ENCODE data around the gene INO80C.

INO80C gene, protein sequence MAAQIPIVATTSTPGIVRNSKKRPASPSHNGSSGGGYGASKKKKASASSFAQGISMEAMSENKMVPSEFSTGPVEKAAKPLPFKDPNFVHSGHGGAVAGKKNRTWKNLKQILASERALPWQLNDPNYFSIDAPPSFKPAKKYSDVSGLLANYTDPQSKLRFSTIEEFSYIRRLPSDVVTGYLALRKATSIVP

DNA sequence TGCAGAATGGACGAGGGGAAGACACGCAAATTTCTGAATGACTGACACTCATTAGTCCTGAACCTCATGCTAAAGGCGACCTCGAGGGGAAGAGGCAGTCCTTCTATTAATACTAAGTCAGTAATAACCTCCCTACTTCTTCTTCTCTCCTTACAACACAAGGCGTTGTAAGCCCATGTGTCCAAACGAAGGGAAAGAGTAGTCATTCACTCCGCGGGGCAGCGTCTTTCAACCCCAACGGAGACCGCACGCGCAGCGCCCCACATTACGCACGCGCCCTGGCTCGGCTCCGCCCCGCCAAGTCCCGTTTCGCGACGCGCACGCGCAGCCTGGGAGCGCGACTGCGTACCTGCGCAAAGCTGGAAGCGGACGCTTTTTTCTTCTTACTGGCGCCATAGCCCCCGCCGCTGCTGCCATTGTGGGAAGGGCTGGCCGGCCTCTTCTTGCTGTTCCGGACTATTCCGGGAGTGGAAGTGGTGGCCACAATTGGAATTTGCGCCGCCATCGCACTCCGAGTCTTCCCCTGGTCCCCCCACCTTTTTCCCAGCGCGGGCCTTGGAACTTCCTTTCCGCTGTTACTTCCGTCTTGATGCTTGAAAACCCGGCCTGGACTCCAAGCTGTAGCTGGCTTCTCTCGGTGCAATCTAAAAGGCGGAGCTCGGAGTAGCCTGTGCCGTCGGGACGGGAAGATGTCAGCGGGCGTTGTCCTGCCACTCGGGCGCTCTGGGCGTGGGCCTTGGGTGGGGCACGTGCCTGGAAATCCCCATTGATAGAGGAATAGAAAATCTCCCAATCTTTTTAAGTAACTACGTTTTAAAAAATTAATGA is at the start of gene INO80C:
INO80C (minus strand) TSS at position 591 of the 828 bp plus-strand sequence; CDS start at position 505, 86 bp downstream.
- peak; percentile 96 for DNase-seq

DNA sequence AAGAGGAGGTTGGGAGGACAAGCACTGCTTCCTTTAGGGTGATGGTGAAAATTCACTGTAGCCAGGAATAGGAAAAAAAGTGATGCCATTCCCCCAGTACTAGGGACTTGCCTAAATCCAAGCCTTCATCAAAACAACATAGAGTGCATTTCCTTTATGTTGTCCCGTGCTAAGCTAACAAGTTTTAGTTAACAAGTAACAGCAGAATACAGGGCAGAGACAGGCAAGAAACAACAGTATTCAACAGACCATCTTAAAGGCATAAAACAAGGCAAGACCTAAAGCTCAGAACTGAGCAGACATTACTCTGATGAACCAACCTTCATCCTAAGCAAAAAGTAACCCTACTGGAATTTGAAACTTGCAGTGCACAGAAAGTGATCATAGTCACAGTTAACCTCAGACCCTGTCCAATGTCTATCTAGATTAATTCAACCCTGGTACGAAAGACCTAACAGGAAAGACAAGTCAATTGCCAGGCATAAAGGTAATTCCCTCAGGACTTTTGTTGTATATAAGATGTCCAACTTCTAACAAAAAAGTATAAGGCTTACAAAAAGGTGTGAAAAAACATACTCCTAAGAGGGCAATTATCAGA is 49.3 kb upstream of the INO80C start:
- no peak for DNase-seq

DNA sequence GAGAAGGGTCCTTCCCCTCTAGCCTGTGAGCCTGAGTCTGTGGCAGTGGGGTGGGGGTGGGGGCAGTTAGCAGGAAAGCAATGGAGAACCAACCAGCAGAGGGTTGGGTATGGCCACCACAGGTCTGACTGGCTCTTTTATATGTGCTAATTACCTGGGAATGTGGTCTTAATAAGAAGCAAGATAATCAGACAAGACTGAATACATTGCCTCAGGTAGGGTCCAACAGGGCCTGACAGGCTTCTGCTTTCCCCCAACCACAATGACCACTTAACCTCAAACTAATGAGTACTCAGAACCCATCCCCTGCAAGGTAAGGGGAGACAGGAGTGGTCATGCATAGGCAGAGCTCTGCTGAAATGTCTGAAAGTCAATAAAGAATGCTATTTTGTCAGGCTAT is 44.6 kb upstream of the INO80C start:
- no peak for DNase-seq

DNA sequence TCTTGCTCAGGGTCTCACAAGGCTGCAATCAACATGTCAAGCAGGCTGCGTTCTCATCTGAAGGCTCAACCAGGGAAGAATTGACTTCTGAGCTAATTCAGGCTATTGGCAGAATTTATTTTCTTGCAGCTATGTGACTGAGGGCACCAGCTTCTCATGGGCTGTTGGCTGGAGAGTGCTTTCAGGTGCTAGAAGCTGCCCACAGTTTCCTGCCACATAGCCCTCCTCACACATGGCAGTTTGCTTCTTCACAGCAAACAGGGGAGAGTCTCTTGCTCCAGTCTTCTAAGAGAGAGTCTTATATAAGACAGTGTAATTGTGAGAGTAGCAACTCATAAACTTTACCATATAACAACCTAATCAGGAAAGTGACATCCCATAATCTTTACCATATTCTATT is 37.5 kb upstream of the INO80C start:
- no peak for DNase-seq

DNA sequence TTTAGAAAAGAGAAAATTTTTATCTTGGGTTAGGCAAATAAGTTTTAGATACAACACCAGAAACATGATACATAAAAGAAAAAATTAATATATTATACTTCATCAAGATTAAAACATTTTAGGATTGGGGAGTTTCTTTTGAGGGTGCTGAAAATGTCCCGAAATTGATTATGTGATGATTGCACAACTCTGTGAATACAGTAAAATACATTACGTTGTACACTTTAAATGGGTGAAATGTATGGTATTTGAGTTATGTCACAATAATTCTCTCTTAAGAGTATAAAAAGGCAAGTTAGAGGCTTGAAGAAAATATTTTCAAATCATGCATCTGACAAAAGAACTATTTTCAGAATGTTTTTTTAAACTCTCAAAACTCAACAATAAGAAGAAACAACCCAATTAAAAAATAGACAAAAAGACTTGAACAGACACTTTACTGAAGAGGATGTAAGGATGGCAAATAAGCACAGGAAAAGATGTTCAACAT is 36.2 kb upstream of the INO80C start:
- no peak for DNase-seq

DNA sequence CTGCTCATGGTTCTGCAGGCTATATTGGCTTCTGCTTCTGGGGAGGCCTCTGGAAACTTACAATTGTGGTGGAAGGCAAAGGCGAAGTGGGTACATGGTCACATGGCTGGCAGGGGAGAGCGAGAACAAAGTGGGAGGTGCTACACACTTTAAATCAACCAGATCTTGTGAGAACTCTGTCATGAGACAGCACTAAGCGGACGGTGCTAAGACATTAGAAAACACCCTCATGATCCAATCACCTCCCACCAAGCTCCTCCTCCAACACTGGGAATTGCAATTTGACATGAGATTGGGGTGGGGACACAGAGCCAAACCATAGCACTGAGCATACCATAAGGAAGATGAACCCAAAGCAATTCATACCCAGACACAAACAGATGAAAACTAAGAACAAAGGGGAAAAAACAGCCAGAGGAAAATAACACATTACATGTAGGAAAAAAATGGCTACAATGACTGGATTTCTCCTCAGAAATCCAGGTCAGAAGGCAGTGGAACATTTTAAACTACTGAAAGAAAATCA is 31.1 kb upstream of the INO80C start:
- DNase-seq: no peak

DNA sequence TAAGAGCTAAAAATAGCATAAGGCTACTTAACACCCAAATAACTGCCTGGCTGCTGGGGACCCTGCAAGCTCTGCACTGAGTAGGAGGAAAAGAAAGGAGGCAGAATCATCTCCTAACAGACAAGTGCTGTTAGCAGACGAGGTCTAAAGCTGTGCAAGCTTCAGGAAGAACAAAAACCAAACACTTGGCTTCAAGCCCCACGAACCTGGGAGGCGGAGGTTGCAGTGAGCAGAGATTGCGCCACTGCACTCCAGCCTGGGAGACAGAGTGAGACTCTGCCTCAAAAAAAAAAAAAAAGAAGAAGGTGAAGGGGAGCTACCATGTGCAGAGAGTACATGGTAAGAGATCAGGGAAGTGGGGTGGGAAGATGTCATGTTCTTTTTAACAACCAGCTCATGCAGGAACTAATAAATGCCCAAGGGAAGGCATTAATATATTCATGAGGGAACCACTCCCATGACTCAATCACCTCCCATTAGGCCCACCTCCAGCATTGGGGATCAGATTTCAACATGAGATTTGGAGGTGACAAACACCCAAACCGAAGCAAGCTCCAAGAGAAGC is 28.8 kb upstream of the INO80C start:
- DNase-seq: no peak

DNA sequence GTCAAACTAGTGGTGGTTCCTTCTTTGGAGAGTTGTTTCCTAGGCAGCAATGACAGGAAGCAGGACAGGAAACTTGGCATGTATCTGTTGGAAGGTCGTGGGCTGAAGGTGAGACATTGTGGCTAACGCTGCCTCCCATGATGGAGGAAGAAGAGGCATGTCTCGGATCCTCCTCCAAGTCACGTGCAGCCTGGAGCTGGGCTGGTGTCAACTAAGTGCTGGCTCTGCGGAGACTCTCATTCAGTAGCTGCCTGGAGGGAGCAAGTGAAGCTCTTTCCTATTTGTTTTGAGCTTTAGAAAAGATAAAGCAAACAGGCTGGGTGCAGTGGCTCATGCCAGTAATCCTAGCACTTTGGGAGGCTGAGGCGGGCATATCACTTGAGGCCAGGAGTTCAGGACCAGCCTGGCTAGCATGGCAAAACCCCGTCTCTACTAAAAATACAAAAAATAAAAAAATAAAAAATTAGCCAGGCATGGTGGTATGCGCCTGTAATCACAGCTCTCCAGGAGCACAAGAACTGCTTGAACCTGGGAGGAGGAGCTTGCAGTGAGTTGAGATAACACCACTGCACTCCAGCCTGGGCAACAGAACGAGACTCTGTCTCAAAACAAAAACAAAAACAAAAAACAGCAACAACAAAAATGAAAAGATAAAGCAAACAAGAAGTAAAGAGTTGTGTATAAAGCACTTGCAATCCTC is 28.2 kb upstream of the INO80C start:
- no peak for DNase-seq

DNA sequence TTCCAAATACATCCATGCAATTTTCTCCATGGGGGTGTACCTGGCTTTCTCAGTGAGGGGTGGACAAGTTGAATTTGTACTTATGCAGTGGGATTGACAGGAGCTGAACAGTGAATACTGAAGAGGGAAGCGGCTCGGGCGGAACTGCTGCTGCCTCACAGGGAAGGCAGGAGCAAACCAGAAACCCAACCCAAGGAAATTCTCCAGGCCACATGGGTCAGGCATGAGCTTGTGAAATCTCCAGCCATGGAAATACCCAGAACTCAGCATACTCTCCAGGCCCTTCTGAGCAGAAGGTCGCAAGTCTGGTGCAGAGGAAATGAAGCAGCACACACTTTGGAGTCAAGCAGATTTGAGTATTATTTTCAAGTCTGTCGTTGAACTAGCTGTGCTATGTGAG is 26.5 kb upstream of the INO80C start:
- DNase-seq: no peak

DNA sequence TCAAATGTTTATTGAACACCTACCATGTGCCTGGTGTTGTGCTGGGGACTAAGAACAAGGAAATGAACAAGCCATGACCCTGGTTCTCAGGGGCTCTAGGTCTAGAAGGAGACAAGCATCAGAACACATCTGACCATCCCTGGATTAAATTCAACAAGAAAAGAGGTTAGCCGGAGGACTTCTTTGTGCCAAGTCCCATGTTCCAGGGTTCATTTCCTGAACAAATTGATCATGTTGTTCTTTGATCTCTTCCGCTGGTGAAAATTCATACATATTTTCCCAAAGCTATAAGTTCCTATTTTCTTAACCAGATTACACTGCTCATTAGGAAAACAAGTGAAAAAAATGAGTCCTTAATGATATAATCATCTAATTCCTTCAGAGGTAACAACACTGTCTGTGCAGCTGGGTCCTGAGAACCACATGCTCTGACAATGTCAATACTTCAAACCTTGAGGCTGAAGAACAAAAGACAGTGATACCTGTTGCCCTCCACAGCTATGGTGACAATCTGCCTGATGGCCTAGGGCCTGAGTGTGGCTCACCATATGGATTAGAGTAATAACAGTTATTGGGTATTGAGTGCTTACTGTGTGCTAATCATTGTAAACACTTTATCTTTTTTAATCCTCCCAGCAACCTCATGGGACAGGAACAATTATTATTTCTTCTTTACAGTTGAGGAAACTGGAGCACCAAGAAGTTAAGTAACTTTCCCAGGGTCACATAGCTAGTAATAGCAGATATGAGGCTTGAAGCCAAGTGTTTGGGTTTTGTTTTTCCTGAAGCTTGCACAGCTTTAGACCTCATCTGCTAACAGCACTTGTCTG is 24.6 kb upstream of the INO80C start:
- peak; percentile 27 for DNase-seq

DNA sequence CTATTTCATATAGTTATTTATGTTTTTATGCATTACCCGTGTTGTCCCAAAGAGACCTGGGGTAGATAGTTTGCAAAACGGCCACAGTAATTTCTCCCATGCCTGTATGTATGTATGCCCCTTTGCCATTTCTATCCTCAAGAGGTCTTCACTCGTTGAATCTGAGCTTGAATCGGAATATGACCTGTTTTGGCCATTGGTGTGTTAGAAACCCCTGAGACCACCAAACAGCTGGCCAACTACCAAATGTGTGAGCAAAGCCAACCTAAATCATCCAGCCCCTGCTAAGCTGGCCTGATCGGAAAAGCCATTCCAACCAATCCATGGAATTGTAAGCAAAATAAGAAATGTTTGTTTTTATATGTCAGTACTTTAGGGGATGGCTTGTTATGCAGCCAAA is 23.4 kb upstream of the INO80C start:
- DNase-seq: no peak

DNA sequence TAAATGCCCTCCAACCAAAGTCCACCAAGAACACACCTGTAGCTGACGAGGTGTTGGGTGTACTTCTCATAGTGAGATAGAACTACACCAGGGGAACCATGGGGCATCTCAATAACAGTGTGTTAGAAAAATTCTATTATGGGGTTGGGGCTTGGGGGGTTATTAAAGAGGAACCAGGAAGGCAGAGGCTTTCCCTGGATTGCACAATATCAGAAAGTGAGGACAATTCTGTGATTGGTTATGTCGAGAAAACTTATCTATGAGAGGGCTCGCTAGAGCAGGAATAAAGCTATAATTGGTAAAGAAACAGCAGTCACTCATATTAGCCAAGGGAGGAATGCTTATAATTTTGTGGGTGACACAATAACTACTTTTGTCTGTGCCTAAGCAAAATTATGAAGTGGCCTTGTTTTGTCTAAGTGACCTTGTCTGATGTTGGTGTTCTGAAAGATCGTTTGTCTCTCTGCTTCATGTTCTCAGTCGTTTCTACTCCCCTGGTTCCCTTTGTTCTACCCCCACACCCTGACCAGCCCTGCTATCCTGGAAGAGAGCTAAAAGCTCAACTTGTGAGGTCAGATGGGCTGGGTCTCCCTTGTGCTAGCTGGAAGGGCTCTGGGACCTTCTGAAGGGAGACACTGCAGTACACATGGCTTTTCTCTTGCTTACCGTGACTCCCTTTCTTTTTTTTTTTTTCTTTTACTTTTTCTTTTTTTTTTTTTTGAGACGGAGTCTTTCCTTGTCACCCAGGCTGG is 21.6 kb upstream of the INO80C start:
- no peak for DNase-seq

DNA sequence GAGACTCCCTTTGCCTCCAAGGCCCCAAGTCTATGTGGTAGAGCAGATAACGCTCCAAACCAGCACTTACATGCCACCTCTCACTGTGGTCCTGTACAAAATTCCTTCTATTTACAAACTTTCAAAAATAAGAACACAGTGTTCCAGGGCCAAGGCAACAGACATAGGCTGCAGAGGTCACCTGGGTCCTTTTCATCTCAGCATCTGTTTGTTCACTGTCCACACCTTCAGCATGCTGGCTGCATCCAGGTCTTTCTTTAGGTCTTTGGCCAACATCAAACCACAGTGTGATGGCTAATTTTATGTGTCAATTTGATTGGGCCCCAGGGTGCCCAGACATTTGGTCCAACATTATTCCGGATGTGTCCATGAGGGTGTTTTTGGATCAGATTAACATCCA is 20.0 kb upstream of the INO80C start:
- no peak for DNase-seq

DNA sequence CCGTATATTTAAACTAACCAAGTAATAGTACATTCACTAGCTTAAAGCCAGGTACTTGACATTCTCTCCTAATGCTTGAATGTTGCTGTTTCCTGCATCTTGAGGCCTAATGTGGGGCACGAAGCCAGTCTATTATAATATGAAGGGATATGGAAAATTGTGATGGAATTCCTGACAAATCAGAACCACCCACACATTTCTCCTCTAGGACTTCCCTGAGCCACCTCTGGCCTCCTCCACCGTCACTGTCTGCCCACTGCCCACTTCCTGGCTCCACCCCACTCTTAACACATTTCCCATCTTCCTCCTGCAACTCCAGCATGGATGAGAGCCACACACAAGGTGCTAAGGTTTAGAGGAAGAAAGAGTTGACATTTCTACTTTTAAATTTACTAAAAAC is 19.0 kb upstream of the INO80C start:
- no peak for DNase-seq

DNA sequence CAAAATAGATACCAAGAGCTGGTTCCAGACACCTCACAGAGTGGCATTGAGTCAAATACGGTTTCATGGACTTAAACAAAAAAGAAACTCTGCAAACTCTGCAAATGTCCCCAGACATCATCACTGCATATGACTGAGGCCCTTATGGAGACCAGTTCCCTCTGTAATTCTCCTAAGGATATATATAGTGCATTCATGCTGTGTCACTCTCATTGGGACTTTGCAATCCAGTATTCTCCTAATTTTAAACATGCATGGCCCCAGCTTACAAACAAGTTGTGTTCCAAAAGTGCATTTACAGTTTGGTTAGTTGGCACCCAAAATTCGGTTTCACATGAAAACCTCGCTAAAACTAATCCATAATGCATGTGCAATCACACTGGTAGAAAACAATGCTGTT is 18.6 kb upstream of the INO80C start:
- DNase-seq: no peak

DNA sequence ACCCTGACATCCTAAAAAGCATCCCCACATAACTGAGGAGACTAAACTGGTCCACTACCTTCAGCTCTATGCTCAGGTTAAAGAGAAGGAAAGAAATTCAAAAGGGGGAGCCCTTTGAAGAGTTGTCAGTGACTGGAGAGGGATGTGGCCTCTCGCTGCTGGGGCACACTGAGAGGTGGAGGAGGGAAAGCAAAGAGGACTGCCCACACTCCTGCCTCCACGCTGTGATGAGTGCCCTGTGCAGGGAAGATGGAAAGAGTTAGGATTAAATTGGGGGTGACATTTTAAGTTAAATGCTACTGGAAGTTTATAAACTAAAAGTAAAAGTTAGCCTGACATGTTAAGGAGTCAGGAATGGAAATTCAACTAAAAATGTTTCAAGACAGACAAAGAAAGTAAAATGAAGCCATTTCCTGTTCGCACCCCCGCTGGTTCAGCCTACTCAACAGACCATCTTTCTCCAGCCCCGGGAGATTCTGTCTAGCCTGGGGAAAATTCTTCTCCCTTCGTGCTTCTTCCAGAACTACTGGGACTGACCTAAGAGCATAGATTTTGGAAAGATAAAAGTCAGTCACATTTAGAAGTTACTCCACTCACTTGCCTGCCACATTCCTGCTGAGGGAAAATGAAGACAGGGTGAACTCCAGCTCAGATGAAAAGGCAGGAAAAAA is 17.8 kb upstream of the INO80C start:
- no peak for DNase-seq

DNA sequence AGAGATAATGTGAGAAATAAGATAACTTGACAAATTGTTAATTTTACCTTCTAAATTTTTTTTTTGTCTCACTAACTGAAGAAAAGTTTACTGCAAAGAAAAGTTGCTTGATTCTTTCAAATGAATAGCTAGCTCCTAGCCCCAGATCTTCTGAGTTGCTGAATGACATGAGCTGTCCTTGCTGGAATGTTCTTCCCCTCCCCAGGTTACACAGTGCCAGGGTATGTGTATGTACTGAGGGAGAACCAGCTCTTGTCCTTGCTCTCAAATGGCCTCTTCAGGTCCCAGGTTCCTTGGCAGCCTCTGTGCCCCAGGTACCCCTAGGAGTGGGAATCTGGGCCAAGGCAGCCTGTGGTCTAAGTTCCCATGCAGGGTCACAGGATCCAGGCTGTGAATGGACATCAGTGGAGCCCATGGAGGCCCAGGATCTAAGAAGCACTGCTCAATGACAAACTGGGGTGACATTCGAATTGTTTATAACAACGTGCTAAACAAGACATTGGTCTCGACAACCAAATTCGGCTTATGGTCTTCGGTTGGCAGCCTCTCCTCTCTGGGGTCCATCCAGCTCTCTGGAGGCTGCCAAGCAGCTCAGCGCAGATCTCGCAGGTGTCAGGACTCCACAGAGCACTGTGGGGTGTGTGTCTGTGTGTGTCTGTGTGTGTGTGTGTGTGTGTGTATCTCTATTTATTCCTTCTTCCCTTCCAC is 17.1 kb upstream of the INO80C start:
- no peak for DNase-seq

DNA sequence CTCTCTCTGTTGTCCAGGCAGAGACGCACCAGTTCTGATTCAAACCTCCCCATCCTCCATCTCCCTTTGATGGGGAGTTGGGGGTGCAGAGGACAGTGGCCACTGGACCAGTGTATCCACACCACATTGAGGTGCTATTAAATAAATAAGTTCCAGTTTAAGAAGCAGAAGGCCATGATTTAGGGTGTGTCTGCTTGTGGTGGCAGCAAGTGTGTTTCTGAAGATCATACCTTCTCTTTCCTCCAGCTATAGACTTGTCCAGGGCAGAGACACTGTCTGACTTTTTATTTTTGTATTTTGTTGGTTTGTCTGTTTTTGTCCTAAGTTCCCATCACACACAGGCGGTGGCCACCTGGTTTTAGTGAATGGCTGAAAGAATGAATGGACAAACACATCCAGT is 16.5 kb upstream of the INO80C start:
- DNase-seq: no peak

DNA sequence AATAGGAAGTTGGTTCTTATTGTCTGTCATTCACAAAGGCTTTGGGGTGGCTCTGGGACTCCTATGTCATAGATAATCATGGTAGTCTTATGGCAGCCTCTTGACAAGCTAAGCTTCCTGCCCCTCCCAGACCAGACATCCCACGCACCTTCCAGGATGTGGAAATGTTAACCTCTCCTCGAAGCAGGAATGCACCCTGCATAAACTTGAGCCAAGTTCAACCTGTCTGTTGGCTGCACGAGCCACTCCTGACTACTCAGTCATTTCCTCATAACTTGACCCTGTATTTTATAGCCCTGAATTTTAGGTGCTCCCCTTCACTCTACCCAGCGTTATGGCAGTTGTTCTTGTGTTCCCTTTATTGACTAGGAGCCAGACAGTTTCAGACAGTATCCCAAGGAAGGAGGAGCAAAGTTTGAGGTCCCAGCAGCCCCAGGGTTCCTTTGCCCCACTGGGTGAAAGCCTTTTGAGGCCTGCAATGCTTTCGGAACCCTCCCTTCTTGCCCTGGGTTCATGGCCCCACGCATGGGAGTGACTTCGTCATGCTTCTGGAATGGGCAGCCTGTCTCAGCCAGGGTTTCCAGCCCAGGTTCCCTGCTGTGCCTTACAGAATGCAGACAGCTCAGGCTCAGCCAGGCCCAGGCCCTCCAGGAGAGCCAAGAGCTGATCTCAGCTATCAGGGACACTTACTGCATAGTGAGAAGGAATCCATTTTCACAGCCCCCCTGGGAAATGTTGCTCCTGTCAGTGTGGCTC is 15.6 kb upstream of the INO80C start:
- DNase-seq: no peak
